PFSK-1 (cell line): ENCODE measurements around the gene MAGOH.

ENCODE experiments used
- FOXP2 ChIP-seq: optimal IDR thresholded peaks from 2 replicates; pipeline ENCODE3; 2011; ENCODE audit warnings: borderline replicate concordance, control low read depth, inconsistent platforms; ENCODE audit not compliant: insufficient read depth; ENCODE audit errors: extremely low read length, extremely low read depth
- POLR2AphosphoS5 ChIP-seq: IDR thresholded peaks from 2 replicates; pipeline ENCODE4 v1.6.1; 2012; ENCODE audit warnings: low read depth, mild to moderate bottlenecking, control low read depth, low read length, moderate library complexity
- REST ChIP-seq, 2 experiments: IDR thresholded peaks; 2 replicates each; pipeline versions ENCODE4 v1.6.1 to v1.8.0; 2011 to 2012; ENCODE audit warnings: low read depth in 2 of 2, low read length in 2 of 2, control low read depth in 1 of 2, inconsistent platforms in 1 of 2, mild to moderate bottlenecking in 1 of 2, moderate library complexity in 1 of 2; ENCODE audit not compliant: insufficient read depth in 1 of 2
- TAF1 ChIP-seq: IDR thresholded peaks from 2 replicates; pipeline ENCODE4 v1.6.1; 2012; ENCODE audit warnings: low read length, control low read depth, borderline replicate concordance; ENCODE audit not compliant: insufficient read depth

GRCh38 chr1:53274541-53275185, 36.3 kb upstream of the MAGOH start:
- TF ChIP-seq POLR2AphosphoS5 (no peak), REST (IDR thresholded peaks at IDR 0.05; ENCODE audit: insufficient read depth in 1 of 2, low read depth in 2 of 2, low read length in 2 of 2) (no peak), TAF1 (no peak), FOXP2 (no peak)
